Renal pelvis (tissue), 4 donors: ENCODE measurements around the gene PARD3B. TPM values are rescaled to one million over a fixed set of nuclear protein-coding genes. Genes with fewer than 3 reads are reported as not detected.

ENCODE experiments used
- DNase-seq: peaks from one replicate; pipeline ENCODE4 v3.0.0-alpha.2; 2013
- polyA plus RNA-seq, 3 donors: library from polyadenylated mRNA; unstranded; fragments of 120-200 nt; gene quantifications; one replicate each; pipeline ENCODE4 v1.2.1, GENCODE V29; 2013; ENCODE audit not compliant: insufficient read length in 3 of 3

The PARD3B gene
- polyA plus RNA-seq, 3 donors = 33.2 to 37.3 (median 34.3) TPM

GRCh38 chr2:204652063-204652462, 106.8 kb downstream of the PARD3B start:
- no peak for DNase-seq

- no peak for DNase-seq
Observed at GRCh38 chr2:204654669-204655068, 109.4 kb downstream of the PARD3B start.

- DNase-seq = no peak
Observed at GRCh38 chr2:204655101-204655500, 109.8 kb downstream of the PARD3B start.

- DNase-seq = no peak
Observed at GRCh38 chr2:204655626-204656025, 110.4 kb downstream of the PARD3B start.

- DNase-seq = no peak
Observed at GRCh38 chr2:204657024-204657423, 111.7 kb downstream of the PARD3B start.

GRCh38 chr2:204662956-204663355, 117.7 kb downstream of the PARD3B start:
- no peak for DNase-seq

- DNase-seq = no peak
Observed at GRCh38 chr2:204663816-204664425, 118.6 kb downstream of the PARD3B start.

- peak; percentile 38 for DNase-seq
Observed at GRCh38 chr2:204664708-204665121, 119.4 kb downstream of the PARD3B start.

- DNase-seq = peak; percentile 39
Observed at GRCh38 chr2:204665207-204665606, 119.9 kb downstream of the PARD3B start.

- DNase-seq = no peak
Observed at GRCh38 chr2:204665771-204666170, 120.5 kb downstream of the PARD3B start.

- DNase-seq = no peak
Observed at GRCh38 chr2:204667990-204668389, 122.7 kb downstream of the PARD3B start.

- no peak for DNase-seq
Observed at GRCh38 chr2:204669382-204669781, 124.1 kb downstream of the PARD3B start.

- no peak for DNase-seq
Observed at GRCh38 chr2:204670124-204670523, 124.8 kb downstream of the PARD3B start.

GRCh38 chr2:204670756-204671155, 125.5 kb downstream of the PARD3B start:
- DNase-seq = no peak

GRCh38 chr2:204672772-204673171, 127.5 kb downstream of the PARD3B start:
- no peak for DNase-seq

GRCh38 chr2:204673877-204674276, 128.6 kb downstream of the PARD3B start:
- DNase-seq = no peak

- DNase-seq = no peak
Observed at GRCh38 chr2:204678031-204678430, 132.8 kb downstream of the PARD3B start.

GRCh38 chr2:204680576-204680975, 135.3 kb downstream of the PARD3B start:
- no peak for DNase-seq

- DNase-seq = no peak
Observed at GRCh38 chr2:204681412-204681811, 136.1 kb downstream of the PARD3B start.

GRCh38 chr2:204683384-204683783, 138.1 kb downstream of the PARD3B start:
- no peak for DNase-seq

- no peak for DNase-seq
Observed at GRCh38 chr2:204686406-204686805, 141.1 kb downstream of the PARD3B start.

GRCh38 chr2:204687776-204688175, 142.5 kb downstream of the PARD3B start:
- no peak for DNase-seq

- DNase-seq = peak; percentile 80
Observed at GRCh38 chr2:204691911-204692510, 146.7 kb downstream of the PARD3B start.

GRCh38 chr2:204692790-204693189, 147.5 kb downstream of the PARD3B start:
- DNase-seq = no peak
